A204.1 (cell line): ENCODE data around the gene ADAMTS20.
"Not testable (repeated sequence)": the region's sequence is repeated elsewhere in the genome, so short reads cannot be mapped to it uniquely, and the experiment has no call there.

Experiments used
- FAIRE-seq: peaks from 2 replicates; lab custom pipeline; 2012; peaks lifted over from hg19 to GRCh38; lab: Jason Lieb, UNC

The ADAMTS20 gene

DNA sequence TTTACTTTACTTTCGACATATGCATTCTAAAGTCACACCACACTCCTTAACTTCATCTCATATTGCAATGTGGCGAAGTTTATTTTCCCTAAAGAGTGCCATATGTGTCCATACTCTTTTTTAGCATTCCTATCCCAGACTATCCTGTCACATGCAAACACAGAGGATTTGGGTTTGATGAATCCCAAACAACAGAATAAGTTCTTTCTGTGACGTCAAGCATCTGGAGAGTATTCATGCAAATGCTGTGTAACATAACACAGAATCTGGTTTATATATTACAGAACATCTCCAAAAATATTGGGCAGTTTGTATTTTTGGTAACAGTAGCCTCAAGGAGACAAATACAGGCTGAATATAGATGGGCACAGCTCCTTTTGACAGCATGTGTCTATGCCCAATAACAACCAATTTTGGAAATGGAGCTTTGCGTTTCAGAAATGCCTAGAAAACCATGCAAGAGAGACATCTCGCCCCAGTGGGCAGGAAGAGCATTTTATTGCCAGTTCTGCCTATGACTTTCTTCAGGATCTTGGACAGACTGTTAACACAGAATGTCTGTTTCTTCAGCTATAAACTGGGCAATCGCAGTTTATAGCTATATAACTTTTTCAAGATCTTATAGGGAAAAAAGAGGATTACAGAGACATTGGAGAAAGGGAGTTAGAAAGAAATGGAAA, 190.8 kb downstream of the ADAMTS20 start:
- FAIRE-seq = no peak

DNA sequence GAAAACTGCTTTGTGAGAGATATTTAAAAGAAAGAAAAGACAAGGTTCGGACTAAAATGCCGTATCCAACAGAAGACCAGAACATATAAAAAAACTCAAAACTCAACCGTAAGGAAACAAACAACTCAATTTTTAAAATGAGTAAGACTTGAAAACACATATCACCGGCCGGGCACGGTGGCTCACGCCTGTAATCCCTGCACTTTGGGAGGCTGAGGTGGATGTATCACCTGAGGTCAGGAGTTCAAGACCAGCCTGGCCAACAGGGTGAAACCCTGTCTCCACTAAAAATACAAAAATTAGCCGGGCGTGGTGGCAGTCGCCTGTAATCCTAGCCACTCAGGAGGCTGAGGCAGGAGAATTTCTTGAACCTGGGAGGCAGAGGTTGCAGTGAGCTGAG, 192.0 kb downstream of the ADAMTS20 start:
- not testable (repeated sequence) for FAIRE-seq

- FAIRE-seq = no peak
These were observed 194.9 kb downstream of the ADAMTS20 start for GRCh38 chr12:43357141-43357540.

GRCh38 chr12:43352001-43352400, 200.0 kb downstream of the ADAMTS20 start:
- no peak for FAIRE-seq

GRCh38 chr12:43349863-43350262, 202.1 kb downstream of the ADAMTS20 start:
- FAIRE-seq = peak; percentile 37

GRCh38 chr12:43348221-43348620, 203.8 kb downstream of the ADAMTS20 start:
- FAIRE-seq = no peak

DNA sequence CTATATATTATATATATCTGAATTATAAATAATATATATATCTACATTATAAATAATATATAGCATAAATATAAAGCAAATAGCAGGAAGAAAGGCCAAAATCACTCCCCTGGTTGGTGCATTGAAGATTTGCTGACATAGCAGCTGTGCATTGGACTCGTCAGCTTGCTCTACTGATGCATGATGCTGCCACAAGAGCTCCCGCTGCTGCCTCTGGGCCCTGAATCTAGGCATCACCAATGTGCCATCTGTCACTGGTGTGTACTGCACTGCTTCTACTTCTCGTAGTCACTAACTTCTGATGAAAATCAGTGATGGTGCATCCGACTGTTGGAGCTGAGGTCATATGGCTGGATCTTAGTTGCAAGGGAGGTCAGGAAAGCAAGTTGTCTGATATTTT, 205.0 kb downstream of the ADAMTS20 start:
- FAIRE-seq = no peak

DNA sequence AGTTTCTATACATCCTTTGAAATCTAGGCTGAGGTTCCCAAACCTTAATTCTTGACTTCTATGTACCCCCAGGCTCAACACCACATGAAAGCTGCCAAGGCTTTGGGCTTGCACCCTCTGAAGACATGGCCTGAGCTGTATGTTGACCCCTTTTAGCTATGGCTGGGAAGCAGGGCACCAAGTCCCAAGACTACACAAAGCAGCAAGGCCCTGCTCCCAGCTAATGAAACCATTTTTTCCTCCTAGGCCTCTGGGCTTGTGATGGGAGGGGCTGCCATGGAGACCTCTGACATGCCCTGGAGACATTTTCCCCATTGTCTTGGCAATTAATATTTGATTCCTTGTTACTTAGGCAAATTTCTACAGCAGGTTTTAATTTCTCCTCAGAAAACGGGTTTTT, 207.0 kb downstream of the ADAMTS20 start:
- FAIRE-seq = no peak

DNA sequence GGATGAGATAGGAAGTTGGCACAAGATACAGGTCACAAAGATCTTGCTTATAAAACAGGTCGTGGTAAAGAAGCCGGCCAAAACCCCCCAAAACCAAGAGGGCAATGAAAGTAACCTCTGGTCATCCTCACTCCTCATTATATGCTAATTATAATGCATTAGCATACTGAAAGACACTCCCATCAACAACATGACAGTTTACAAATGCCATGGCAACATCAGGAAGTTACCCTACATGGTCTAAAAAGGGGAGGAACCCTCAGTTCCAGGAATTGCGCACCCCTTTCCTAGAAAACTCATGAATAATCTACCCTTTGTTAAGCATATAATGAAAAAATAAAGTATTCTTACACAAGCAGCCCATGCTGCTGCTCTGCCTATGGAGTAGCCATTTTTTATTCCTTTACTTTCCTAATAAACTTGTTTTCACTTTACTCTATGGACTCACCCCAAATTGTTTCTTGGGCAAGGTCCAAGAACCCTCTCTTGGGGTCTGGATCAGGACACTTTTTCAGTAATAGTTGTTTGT, 210.2 kb downstream of the ADAMTS20 start:
- FAIRE-seq = not testable (repeated sequence)

GRCh38 chr12:43338848-43339526, 213.0 kb downstream of the ADAMTS20 start:
- no peak for FAIRE-seq

GRCh38 chr12:43337571-43338444, 214.2 kb downstream of the ADAMTS20 start:
- no peak for FAIRE-seq

DNA sequence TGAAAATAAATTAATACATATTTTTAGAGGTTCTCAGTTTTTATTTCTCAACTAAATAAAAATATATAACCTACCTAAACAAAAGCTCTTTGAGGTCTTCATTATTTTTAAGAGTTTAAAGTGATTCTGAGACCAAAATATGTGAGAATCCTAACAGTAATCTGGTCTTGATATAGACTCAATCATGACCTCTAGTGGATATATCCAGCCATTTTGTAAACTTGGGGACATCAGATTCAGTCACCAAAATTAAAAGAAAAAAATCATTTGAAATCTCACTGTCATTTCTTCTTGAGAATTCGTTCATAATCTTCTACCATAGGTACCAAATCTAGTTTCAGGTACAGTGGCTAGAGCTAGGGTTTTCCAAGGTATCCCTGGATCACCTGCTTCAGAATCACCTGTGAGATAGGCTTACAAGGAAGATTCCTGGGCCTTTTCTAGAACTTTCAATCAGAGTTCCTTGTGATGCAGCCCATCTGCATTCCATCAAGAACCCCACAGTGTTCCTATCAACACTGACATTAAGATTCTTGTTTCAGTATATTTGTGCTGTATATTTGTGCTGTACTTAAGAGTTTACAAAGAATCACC, 214.9 kb downstream of the ADAMTS20 start:
- FAIRE-seq = peak; percentile 95

DNA sequence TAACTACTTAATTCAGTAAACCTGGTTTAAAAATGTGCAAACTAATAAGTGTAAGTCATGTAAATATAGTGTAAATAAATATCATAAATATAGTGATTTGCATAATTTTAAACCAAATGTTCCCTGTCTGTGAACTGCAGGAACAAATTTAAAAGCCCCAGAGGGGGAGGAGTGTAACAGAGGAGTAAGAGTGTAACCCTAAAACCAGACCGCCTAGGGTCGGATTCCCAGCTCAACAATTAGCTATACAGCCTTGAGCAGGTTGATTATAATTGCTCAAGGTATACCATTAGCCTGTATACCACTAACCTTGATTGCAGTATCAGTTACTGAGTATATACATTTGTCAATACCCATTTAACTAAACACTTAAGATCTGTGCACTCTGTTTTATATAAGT, 218.4 kb downstream of the ADAMTS20 start:
- FAIRE-seq = no peak

DNA sequence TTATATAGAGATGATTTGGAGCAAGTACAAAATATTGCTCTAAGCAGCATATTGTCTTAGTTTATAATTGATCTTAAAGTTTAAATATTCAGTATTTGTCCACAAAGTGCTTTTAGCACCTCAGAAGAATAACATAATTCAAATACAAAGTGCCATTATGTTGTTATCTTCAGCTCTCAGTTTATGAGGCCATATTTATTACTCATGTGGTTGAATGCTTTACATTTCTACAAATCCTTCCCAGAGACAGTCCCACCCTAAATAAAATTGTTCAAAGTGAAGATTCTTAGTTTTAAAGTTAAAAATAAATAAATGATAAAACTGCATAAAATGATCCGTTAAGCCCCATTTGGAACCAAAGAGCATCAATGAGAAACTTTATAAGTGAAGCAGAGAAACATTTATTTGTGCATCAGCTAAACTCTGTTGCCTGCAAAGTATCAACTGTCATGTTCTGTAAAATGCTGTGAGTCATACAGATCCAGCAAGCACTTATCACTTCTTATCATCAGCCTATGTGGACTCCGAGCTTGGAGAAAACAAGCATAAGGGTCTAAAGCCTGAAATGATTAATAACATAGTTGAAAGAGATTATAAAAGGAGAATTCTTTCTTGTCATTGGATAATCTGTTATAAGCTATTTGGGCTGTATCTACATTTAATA, 218.9 kb downstream of the ADAMTS20 start:
- no peak for FAIRE-seq

- no peak for FAIRE-seq
These were observed 220.1 kb downstream of the ADAMTS20 start for GRCh38 chr12:43331935-43332334.

- no peak for FAIRE-seq
These were observed 222.6 kb downstream of the ADAMTS20 start for GRCh38 chr12:43329375-43329774.

GRCh38 chr12:43325786-43326185, 226.2 kb downstream of the ADAMTS20 start:
- FAIRE-seq = no peak

GRCh38 chr12:43320281-43320680, 231.7 kb downstream of the ADAMTS20 start:
- no peak for FAIRE-seq

DNA sequence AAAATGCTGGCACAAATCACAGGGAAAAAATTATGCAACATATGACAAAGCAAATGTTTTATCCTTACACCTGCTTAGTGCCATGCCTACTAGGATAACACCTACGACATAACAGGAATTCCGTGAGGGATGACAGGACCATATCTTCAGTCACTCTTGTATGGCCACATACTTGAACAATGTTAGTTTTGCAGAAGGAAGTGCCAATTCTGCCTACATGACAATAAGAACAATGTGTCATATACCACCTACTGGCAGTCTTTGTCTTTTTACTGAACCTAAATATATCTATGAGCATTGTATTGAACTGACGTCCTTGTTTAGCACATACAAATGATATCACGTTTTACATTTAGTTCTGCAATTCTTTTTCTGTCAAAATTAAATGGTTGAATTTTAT, 234.0 kb downstream of the ADAMTS20 start:
- no peak for FAIRE-seq

- no peak for FAIRE-seq
These were observed 234.8 kb downstream of the ADAMTS20 start for GRCh38 chr12:43317156-43317555.

- FAIRE-seq = no peak
These were observed 235.5 kb downstream of the ADAMTS20 start for GRCh38 chr12:43316520-43316919.

DNA sequence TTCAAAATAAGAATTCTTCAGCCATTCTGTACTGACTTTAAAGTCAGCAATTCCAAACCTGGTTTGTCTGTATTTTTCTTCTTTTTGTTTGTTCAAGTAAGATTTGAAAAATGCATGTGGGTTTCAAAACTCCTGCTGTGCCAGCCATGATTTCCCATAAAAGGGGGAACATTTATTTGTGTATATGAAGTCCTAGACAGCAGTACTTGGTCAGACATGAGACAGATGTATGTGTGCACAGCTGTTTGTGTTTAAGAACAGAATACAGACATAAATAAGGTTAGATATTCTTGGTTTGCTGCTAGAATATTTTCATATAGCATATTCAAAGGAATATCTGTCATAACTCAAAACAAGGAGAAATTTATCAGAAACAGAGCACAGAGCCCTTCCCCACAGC, 236.0 kb downstream of the ADAMTS20 start:
- FAIRE-seq = no peak
